HepG2 (cell line): Measurements from ENCODE around the gene NEDD4L. TPM values are rescaled to one million over a fixed set of nuclear protein-coding genes. Genes with fewer than 3 reads are reported as not detected.

ENCODE experiments used
- CBX1 ChIP-seq: IDR thresholded peaks from one replicate; pipeline ENCODE4 v1.6.1; 2016; ENCODE audit warnings: antibody characterized with exemption, low read depth
- EP300 ChIP-seq, 3 experiments: sonication (generic) in 1 of 3; formaldehyde crosslinking in 1 of 3; IDR thresholded peaks; 2 replicates each; pipeline versions ENCODE4 v1.5.1 to v1.6.1; 2011 to 2020; ENCODE audit warnings: low read depth in 2 of 3, low read length in 2 of 3, borderline replicate concordance in 1 of 3, improper control_type of control experiment in 1 of 3, mild to moderate bottlenecking in 1 of 3, missing genetic modification reagents in 1 of 3, moderate library complexity in 1 of 3
- HOXA5 ChIP-seq: sonication (generic); formaldehyde crosslinking; IDR thresholded peaks from 2 replicates; pipeline ENCODE4 v1.4.0; 2020; ENCODE audit warnings: missing genetic modification reagents
- KIAA2018 ChIP-seq: sonication (generic); formaldehyde crosslinking; IDR thresholded peaks from 2 replicates; pipeline ENCODE4 v1.5.0; 2020; ENCODE audit warnings: mild to moderate bottlenecking, missing genetic modification reagents, borderline replicate concordance
- MTA3 ChIP-seq: sonication (generic); formaldehyde crosslinking; IDR thresholded peaks from 2 replicates; pipeline ENCODE4 v1.4.0; 2020; ENCODE audit warnings: missing genetic modification reagents
- NFAT5 ChIP-seq: sonication (generic); formaldehyde crosslinking; IDR thresholded peaks from 2 replicates; pipeline ENCODE4 v1.4.0; 2020; ENCODE audit warnings: missing genetic modification reagents
- RFXANK ChIP-seq: IDR thresholded peaks from 2 replicates; pipeline ENCODE4 v1.6.1; 2016
- TEAD2 ChIP-seq: sonication (generic); formaldehyde crosslinking; IDR thresholded peaks from 2 replicates; pipeline ENCODE4 v1.9.0; 2021; ENCODE audit warnings: missing genetic modification reagents
- ZNF275 ChIP-seq: sonication (generic); formaldehyde crosslinking; IDR thresholded peaks from 2 replicates; pipeline ENCODE4 v1.8.0; 2022; ENCODE audit warnings: missing genetic modification reagents, mild to moderate bottlenecking, inconsistent platforms, borderline replicate concordance
- ZNF333 ChIP-seq: sonication (generic); formaldehyde crosslinking; IDR thresholded peaks from 2 replicates; pipeline ENCODE4 v1.4.0; 2020; ENCODE audit warnings: mild to moderate bottlenecking, missing genetic modification reagents, borderline replicate concordance
- ZNF543 ChIP-seq: sonication (generic); formaldehyde crosslinking; IDR thresholded peaks from 2 replicates; pipeline ENCODE4 v1.4.0; 2020; ENCODE audit warnings: mild to moderate bottlenecking, missing genetic modification reagents
- ZNF713 ChIP-seq: sonication (generic); formaldehyde crosslinking; IDR thresholded peaks from 2 replicates; pipeline ENCODE4 v1.4.0; 2020; ENCODE audit warnings: mild to moderate bottlenecking, missing genetic modification reagents
- ZNF772 ChIP-seq: sonication (generic); formaldehyde crosslinking; IDR thresholded peaks from 2 replicates; pipeline ENCODE4 v1.5.0; 2020; ENCODE audit warnings: mild to moderate bottlenecking, missing genetic modification reagents
- polyA plus RNA-seq, 8 experiments: library from polyadenylated mRNA; depleted of rRNA in 3 of 8; stranded (reverse) in 7 of 8; unstranded in 1 of 8; fragments of >200 nt; fragmentation: Illumina TruSeq in 4 of 8; extraction: Trizol in 4 of 8; gene quantifications; 2 replicates each; pipeline versions ENCODE4 v1.2.1 to v1.2.3, GENCODE V29; 2011 to 2016; ENCODE audit warnings: low read depth in 4 of 8, missing spikeins in 1 of 8, mixed read lengths in 1 of 8; ENCODE audit not compliant: insufficient read depth in 1 of 8
- total RNA-seq, 5 experiments: library from RNA; depleted of rRNA; stranded (reverse); fragments of >200 nt; fragmentation: Illumina TruSeq; extraction: Trizol; gene quantifications; 2 replicates each; pipeline ENCODE4 v1.2.3, GENCODE V29; 2016; ENCODE audit warnings: low read depth in 1 of 5

Gene NEDD4L
- total and polyA plus RNA-seq, 2 of the 13 experiments (the other 11 are each of a cell fraction or from before 2014, with no cell fraction given) = 168 to 390 TPM

GRCh38 chr18:58013241-58014211 lies 30.5 kb upstream of the NEDD4L start (continued):
- TF ChIP-seq KIAA2018 (CRISPR knock-in tag) (no peak), HOXA5 (CRISPR knock-in tag) (peak; percentile 83), EP300 (IDR thresholded peaks at IDR 0.05; ENCODE audit: low read depth in 2 of 2, low read length in 2 of 2) (peak; percentile 81 to 98), EP300 (CRISPR knock-in tag; IDR thresholded peaks at IDR 0.05; ENCODE audit: borderline replicate concordance) (peak; percentile 98), ZNF333 (CRISPR knock-in tag) (no peak), ZNF543 (CRISPR knock-in tag) (0 out of 2 replicates have a peak, but pooled peaks have one; percentile 54), ZNF275 (CRISPR knock-in tag) (0 out of 2 replicates have a peak, but pooled peaks have one; percentile 48), CBX1 (no peak), ZNF713 (CRISPR knock-in tag) (no peak), RFXANK (no peak), NFAT5 (no peak), TEAD2 (CRISPR knock-in tag) (no peak), MTA3 (no peak), ZNF772 (CRISPR knock-in tag) (peak; percentile 60; the same call in 1 of the 2 replicates)
